Stimulated activated naive CD8-positive, alpha-beta T cell treated with anti-CD3 and anti-CD28 coated beads, Interleukin-15, amount 100 ng/mL, for 72 hours (primary cell): ENCODE measurements around the gene MYT1.

ENCODE experiments used
- ATAC-seq: fragments of 150-1000 bp; cut with Tn5 transposase; 2 replicates; pipeline ENCODE4 v1.10.0; 2021; ENCODE audit warnings: mild to moderate bottlenecking, moderate library complexity
- DNase-seq, 2 donors: peaks; one replicate each; pipeline ENCODE4 v3.0.0; 2021 to 2022
- H3K27ac Mint-ChIP-seq, 2 donors: one replicate each; pipeline ENCODE4 v1.8.0; 2022; ENCODE audit warnings: mild to moderate bottlenecking in 2 of 2, mixed read lengths in 2 of 2, moderate library complexity in 2 of 2
- H3K27me3 Mint-ChIP-seq: one replicate; pipeline ENCODE4 v1.8.0; 2022; ENCODE audit warnings: mixed read lengths
- H3K4me1 Mint-ChIP-seq: one replicate; pipeline ENCODE4 v1.8.0; 2022; ENCODE audit warnings: mild to moderate bottlenecking, mixed read lengths
- H3K4me3 Mint-ChIP-seq, 2 donors: one replicate each; pipeline ENCODE4 v1.8.0; 2022; ENCODE audit warnings: mild to moderate bottlenecking in 2 of 2, mixed read lengths in 2 of 2, moderate library complexity in 1 of 2
- H3K9me3 Mint-ChIP-seq, 2 donors: one replicate each; pipeline ENCODE4 v1.8.0; 2022; ENCODE audit warnings: mixed read lengths in 2 of 2

The MYT1 gene

GRCh38 chr20:64242797-64243475 lies 78.7 kb downstream of the MYT1 start:
- Mint-ChIP-seq H3K9me3 (no peaks in the 10 kb centered on the region), H3K4me1 (peaks cover 20% of the 10 kb centered on the region), H3K27ac (no peak overlapping the region), H3K27me3 (peaks cover 19% of the 10 kb centered on the region), H3K4me3 (no peak overlapping the region)
- no peak for DNase-seq
- no peak for ATAC-seq

- no peak for ATAC-seq
- Mint-ChIP-seq H3K9me3 (no peaks in the 10 kb centered on the region), H3K27me3 (peaks cover 19% of the 10 kb centered on the region), H3K4me1 (peaks cover 16% of the 10 kb centered on the region), H3K27ac (no peak overlapping the region), H3K4me3 (no peak overlapping the region)
- no peak for DNase-seq
Measured at GRCh38 chr20:64244281-64244805, 80.1 kb downstream of the MYT1 start.

GRCh38 chr20:64244870-64245603 lies 80.8 kb downstream of the MYT1 start:
- H3K4me3 Mint-ChIP-seq = no peak overlapping the region

GRCh38 chr20:64245746-64246595 lies 81.7 kb downstream of the MYT1 start:
- H3K27me3 Mint-ChIP-seq = peaks cover 19% of the 10 kb centered on the region
- no peak for ATAC-seq
- H3K27ac Mint-ChIP-seq = no peak overlapping the region
- no peaks in the 10 kb centered on the region for H3K9me3 Mint-ChIP-seq
- H3K4me3 Mint-ChIP-seq = no peak overlapping the region
- DNase-seq = no peak
- H3K4me1 Mint-ChIP-seq = peaks cover 16% of the 10 kb centered on the region

More at GRCh38 chr20:64244870-64245603, 80.8 kb downstream of the MYT1 start:
- no peaks in the 10 kb centered on the region for H3K9me3 Mint-ChIP-seq
- no peak for DNase-seq
- peaks cover 19% of the 10 kb centered on the region for H3K27me3 Mint-ChIP-seq
- H3K4me1 Mint-ChIP-seq = peaks cover 16% of the 10 kb centered on the region
- ATAC-seq = peak; percentile 20
- H3K27ac Mint-ChIP-seq = peak overlapping the region in 1 of 2 donors; percentile 4

GRCh38 chr20:64246616-64247306 lies 82.5 kb downstream of the MYT1 start:
- ATAC-seq (no peak), DNase-seq (no peak)
- peaks cover 19% of the 10 kb centered on the region for H3K27me3 Mint-ChIP-seq
- no peak overlapping the region for H3K27ac Mint-ChIP-seq
- H3K4me1 Mint-ChIP-seq = peaks cover 16% of the 10 kb centered on the region
- H3K9me3 Mint-ChIP-seq = no peaks in the 10 kb centered on the region
- H3K4me3 Mint-ChIP-seq = no peak overlapping the region

DNA sequence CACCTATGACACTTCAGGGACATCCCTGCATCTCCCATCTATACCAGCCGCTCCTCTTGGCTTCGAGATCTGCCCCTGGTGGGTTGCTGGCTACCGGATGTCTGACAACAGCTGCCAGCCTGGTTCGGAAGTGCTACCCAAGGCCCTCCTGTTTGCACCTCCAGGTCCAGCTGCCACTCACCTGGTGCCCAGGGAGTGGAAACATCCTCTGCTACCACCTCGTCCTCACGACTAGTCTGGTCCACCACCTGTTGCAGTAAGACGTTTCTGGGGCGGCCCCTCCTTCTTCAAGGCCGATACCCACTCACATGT lies 83.0 kb downstream of the MYT1 start:
- H3K4me1 Mint-ChIP-seq = peaks cover 16% of the 10 kb centered on the region
- no peak overlapping the region for H3K4me3 Mint-ChIP-seq
- ATAC-seq (no peak), DNase-seq (no peak)
- H3K9me3 Mint-ChIP-seq = no peaks in the 10 kb centered on the region
- H3K27me3 Mint-ChIP-seq = peaks cover 24% of the 10 kb centered on the region
- no peak overlapping the region for H3K27ac Mint-ChIP-seq

DNA sequence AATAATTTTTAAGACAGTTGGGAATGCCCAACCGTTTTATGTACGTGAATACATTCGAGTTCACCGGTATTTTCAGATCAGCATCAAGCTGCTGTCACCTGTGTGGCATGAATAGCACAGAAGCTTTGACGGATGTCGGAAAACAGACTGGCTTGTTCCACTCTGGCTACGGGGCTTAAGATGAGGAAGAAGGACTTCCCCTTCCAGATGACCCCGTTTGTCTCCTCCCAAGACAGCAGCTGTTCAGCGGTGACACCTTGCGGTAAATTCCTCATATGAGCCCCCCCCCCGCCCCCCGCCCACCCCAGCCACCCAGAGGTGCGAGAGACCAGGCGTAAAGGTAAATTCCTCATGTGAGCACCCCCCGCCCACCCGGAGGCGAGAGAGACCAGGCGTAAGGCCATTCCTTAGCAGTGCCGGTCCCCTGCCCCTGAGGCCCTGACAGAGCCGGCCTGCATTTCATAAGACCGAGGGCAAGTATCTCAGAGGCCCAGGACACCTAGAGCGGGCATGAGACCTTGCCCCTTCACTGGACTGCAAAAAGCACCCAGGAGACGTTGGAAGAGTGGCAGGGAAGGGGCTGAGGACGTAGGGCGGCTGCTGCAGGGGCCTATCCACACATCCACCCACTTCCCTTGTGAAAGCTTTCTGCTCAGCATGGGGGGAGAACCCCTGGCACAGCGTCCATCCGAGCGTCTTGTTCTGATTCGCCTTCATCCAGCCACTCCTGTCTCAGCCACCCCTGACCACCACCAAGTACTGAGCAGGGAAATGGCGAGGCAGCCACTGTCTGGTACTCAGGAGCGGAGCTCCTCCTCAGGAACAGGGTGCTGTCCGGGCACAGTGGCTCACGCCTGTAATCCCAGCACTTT lies 84.0 kb downstream of the MYT1 start:
- H3K27ac Mint-ChIP-seq = no peak overlapping the region
- no peak for ATAC-seq

GRCh38 chr20:64250027-64250426 lies 85.8 kb downstream of the MYT1 start:
- ATAC-seq (no peak), DNase-seq (no peak)
- no peak overlapping the region for H3K4me3 Mint-ChIP-seq
- H3K9me3 Mint-ChIP-seq = no peaks in the 10 kb centered on the region
- peaks cover 36% of the 10 kb centered on the region for H3K27me3 Mint-ChIP-seq
- peaks cover 22% of the 10 kb centered on the region for H3K4me1 Mint-ChIP-seq
- no peak overlapping the region for H3K27ac Mint-ChIP-seq

More for the DNA sequence above, 84.0 kb downstream of the MYT1 start:
- Mint-ChIP-seq H3K9me3 (no peaks in the 10 kb centered on the region), H3K27me3 (peaks cover 34% of the 10 kb centered on the region), H3K4me3 (no peak overlapping the region), H3K4me1 (peaks cover 16% of the 10 kb centered on the region)
- DNase-seq = no peak

DNA sequence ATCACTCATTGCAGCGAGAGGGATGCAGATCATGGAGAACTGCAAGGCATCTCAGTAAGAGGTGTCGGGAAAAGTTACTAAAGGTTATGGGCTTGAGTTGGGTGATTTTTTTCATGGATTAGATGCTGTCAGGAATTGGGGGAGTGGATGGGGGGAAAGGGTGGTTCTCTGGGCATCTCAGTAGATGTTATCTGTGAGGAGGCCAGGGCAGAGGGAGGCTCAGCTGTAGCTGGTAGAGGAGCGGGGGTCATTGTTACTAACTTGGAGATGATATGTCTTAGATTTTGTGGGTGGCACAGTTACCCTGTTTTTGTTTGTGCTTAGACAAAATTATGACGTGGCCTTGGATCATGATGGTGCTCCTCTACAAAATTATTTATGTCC lies 88.7 kb downstream of the MYT1 start:
- ATAC-seq (no peak), DNase-seq (no peak)
- peaks cover 30% of the 10 kb centered on the region for H3K4me1 Mint-ChIP-seq
- peaks cover 16% of the 10 kb centered on the region for H3K27me3 Mint-ChIP-seq
- no peak overlapping the region for H3K27ac Mint-ChIP-seq
- H3K9me3 Mint-ChIP-seq = no peaks in the 10 kb centered on the region
- H3K4me3 Mint-ChIP-seq = no peak overlapping the region

DNA sequence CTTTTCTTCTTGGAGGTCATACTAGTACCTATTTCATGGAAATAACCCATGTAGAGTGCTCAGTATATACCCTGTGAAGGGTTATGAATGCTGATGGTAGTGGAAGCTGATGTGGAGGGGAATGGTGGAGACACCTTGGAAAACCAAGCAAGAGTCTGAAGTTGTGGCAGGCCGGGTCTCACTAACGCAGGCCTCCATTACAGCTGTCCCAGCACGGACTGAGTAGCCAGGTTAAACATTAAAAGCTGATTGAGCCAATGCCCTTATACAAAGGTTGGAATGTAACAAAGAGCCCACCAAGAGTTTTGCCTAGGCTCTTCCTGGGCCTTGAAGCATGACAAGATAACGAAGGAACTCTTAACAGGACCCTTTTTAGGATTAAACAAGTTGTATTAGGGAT lies 89.2 kb downstream of the MYT1 start:
- Mint-ChIP-seq H3K4me1 (peaks cover 34% of the 10 kb centered on the region), H3K9me3 (no peaks in the 10 kb centered on the region), H3K4me3 (no peak overlapping the region), H3K27me3 (peaks cover 16% of the 10 kb centered on the region), H3K27ac (no peak overlapping the region)
- ATAC-seq (no peak), DNase-seq (no peak)

DNA sequence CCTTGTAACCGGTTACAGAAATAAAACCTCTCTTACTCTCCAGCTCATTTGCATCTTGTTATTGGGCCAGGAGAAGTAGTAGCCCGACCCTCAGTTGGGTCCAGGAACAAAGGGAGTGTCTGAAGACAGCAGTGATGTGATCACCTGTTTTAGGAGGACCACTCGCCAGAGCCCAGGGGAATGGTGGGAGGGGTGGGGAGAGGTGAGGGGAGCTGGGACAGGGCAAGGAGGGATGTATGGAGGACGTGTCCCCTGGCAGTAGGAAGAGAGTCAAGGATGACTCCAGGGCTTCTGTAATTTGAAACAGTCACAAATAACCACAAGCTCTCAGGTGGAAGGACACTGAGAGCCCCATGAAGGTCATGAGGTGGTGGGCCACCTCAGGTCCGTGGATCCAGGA lies 89.9 kb downstream of the MYT1 start:
- H3K27me3 Mint-ChIP-seq = peaks cover 16% of the 10 kb centered on the region
- peak overlapping the region; percentile 72 to 85 for H3K4me3 Mint-ChIP-seq
- no peaks in the 10 kb centered on the region for H3K9me3 Mint-ChIP-seq
- H3K4me1 Mint-ChIP-seq = peaks cover 41% of the 10 kb centered on the region
- peak overlapping the region in 1 of 2 donors; percentile 91 for H3K27ac Mint-ChIP-seq
- ATAC-seq = no peak
- DNase-seq = no peak

GRCh38 chr20:64254571-64255360 lies 90.5 kb downstream of the MYT1 start:
- DNase-seq (no peak), ATAC-seq (no peak)
- H3K4me1 Mint-ChIP-seq = peaks cover 48% of the 10 kb centered on the region
- peak overlapping the region; percentile 91 to 92 for H3K27ac Mint-ChIP-seq
- peaks cover 16% of the 10 kb centered on the region for H3K27me3 Mint-ChIP-seq
- peak overlapping the region; percentile 72 to 85 for H3K4me3 Mint-ChIP-seq
- no peaks in the 10 kb centered on the region for H3K9me3 Mint-ChIP-seq

- DNase-seq = peak; percentile 90
- Mint-ChIP-seq H3K4me1 (peaks cover 56% of the 10 kb centered on the region), H3K4me3 (peak within 1 kb of the TSS; percentile 93 to 98), H3K9me3 (no peaks in the 10 kb centered on the region), H3K27ac (peak within 1 kb of the TSS; percentile 96 to 98), H3K27me3 (peaks cover 16% of the 10 kb centered on the region)
- ATAC-seq = peak; percentile 94
Measured at GRCh38 chr20:64255361-64256281, 91.4 kb downstream of the MYT1 start, which contains the start of gene PCMTD2. PCMTD2 (plus strand) TSS chr20:64255748; CDS start chr20:64259966, 4,218 bp downstream.
